Esophagus squamous epithelium (tissue), 5 donors: Measurements from ENCODE around the gene PCDHGA12. TPM values are rescaled to one million over a fixed set of nuclear protein-coding genes. Genes with fewer than 3 reads are reported as not detected.
"Not testable (repeated sequence)": the region's sequence is repeated elsewhere in the genome, so short reads cannot be mapped to it uniquely, and the experiment has no call there.

ENCODE experiments used
- DNase-seq: peaks from one replicate; lab custom pipeline; 2025; lab: John Stamatoyannopoulos, UW
- H3K27ac ChIP-seq, 4 donors: fragments of 200-600 bp; sonication (generic); one replicate each; pipeline ENCODE4 v1.5.1; 2016 to 2019; ENCODE audit warnings: mild to moderate bottlenecking in 1 of 4
- H3K27me3 ChIP-seq, 4 donors: fragments of 200-600 bp; sonication (generic); 1 replicate in 3 of 4; 2 replicates in 1 of 4; pipeline versions ENCODE4 v1.5.1 to v1.6.0; 2017 to 2021; ENCODE audit warnings: antibody characterized with exemption in 1 of 4
- H3K36me3 ChIP-seq, 3 donors: fragments of 200-600 bp; sonication (generic); one replicate each; pipeline ENCODE4 v1.5.1; 2016 to 2019
- H3K4me1 ChIP-seq, 3 donors: fragments of 200-600 bp; sonication (generic); one replicate each; pipeline ENCODE4 v1.5.1; 2017 to 2019
- H3K4me3 ChIP-seq, 4 donors: fragments of 200-600 bp; sonication (generic); 1 replicate in 3 of 4; 2 replicates in 1 of 4; pipeline ENCODE4 v1.5.1; 2016 to 2019; ENCODE audit warnings: mild to moderate bottlenecking in 2 of 4, moderate library complexity in 1 of 4
- H3K9me3 ChIP-seq, 3 donors: fragments of 200-600 bp; sonication (generic); one replicate each; pipeline ENCODE4 v1.5.1; 2016 to 2019
- CTCF ChIP-seq, 6 experiments: fragments of 450-650 bp in 4 of 6; fragments of 200-600 bp in 2 of 6; sonication (generic) in 2 of 6; IDR thresholded peaks; one replicate each; pipeline ENCODE4 v1.5.1; 2016 to 2019; ENCODE audit warnings: antibody characterized with exemption in 6 of 6, mild to moderate bottlenecking in 4 of 6, moderate library complexity in 4 of 6
- POLR2A ChIP-seq, 4 donors: fragments of 450-650 bp; IDR thresholded peaks; one replicate each; pipeline ENCODE4 v1.6.1; 2017; ENCODE audit warnings: antibody characterized with exemption in 4 of 4, mild to moderate bottlenecking in 4 of 4, moderate library complexity in 3 of 4
- WGBS, 2 donors: methylation state at CpG; one replicate each; pipeline ENCODE4 v1.1.5; 2018; 5-methylcytosine and 5-hydroxymethylcytosine counted together
- intact Hi-C: fragments of 100-400 bp; cut with DNase I; formaldehyde crosslinking; loops from one replicate; pipeline ENCODE4 v1.15.0; 2022
- total RNA-seq, 4 donors: library from RNA; depleted of rRNA; stranded (reverse); fragments of >200 nt; gene quantifications; one replicate each; pipeline ENCODE4 v1.1.0, GENCODE V29; 2016
- donor health status: DM: yes; HTN: yes; CAD: no.

The PCDHGA12 gene
- total RNA-seq, 4 donors from 2014 or later: 2.0 to 8.0 (median 2.5) TPM

GRCh38 chr5:141402553-141403243 is 27.6 kb upstream of the PCDHGA12 start, which contains the start of gene PCDHGA9:
Gene PCDHGA9 (plus strand): TSS chr5:141402778. CDS start chr5:141402953, 175 bp downstream.
- Histone ChIP-seq H3K27me3 (peaks cover 0 to 39% (median 0%) of the 10 kb centered on the region in 4 donors), H3K27ac (no peak within 1 kb of the TSS), H3K4me1 (peaks cover 0 to 3% (median 0%) of the 10 kb centered on the region in 3 donors), H3K9me3 (peaks cover 15 to 94% (median 85%) of the 10 kb centered on the region in 3 donors), H3K36me3 (no peaks in the 10 kb centered on the region), H3K4me3 (peak within 1 kb of the TSS in 3 of 4 donors; percentile 13 to 53 (median 35))
- no peak for DNase-seq
- intact Hi-C loops: no loop called here
- 16 to 35% methylated on average over 7 to 20 of the region's 27 CpGs for WGBS, 2 donors
- TF ChIP-seq POLR2A (IDR thresholded peaks at IDR 0.05) (no peak), CTCF (IDR thresholded peaks at IDR 0.05) (peak in 5 of 6 experiments; percentile 12 to 48 (median 19))

- peaks cover 15 to 97% (median 90%) of the 10 kb centered on the region in 3 donors for H3K9me3 ChIP-seq
- WGBS, 2 donors: 33 to 53% methylated on average over 13 to 18 of the region's 22 CpGs
- intact Hi-C loops: no loop called here
- TF ChIP-seq CTCF (IDR thresholded peaks at IDR 0.05): no peak
- no peak for TF ChIP-seq POLR2A (IDR thresholded peaks at IDR 0.05)
- H3K36me3 ChIP-seq: no peaks in the 10 kb centered on the region
- H3K4me1 ChIP-seq: peaks cover 0 to 3% (median 0%) of the 10 kb centered on the region in 3 donors
- peak overlapping the region in 3 of 4 donors; percentile 13 to 53 (median 35) for H3K4me3 ChIP-seq
- H3K27me3 ChIP-seq: peaks cover 0 to 46% (median 0%) of the 10 kb centered on the region in 4 donors
- no peak overlapping the region for H3K27ac ChIP-seq
- no peak for DNase-seq
Measured at GRCh38 chr5:141403387-141403786, 26.9 kb upstream of the PCDHGA12 start.

- intact Hi-C loops, DNase-seq, H3K4me1 ChIP-seq, H3K36me3 ChIP-seq, H3K27ac ChIP-seq: not testable (repeated sequence)
- peak in 5 of 6 experiments; percentile 18 to 53 (median 34) for TF ChIP-seq CTCF (IDR thresholded peaks at IDR 0.05)
- 25 to 31% methylated on average over 32 to 36 of the region's 51 CpGs for WGBS, 2 donors
- H3K4me3 ChIP-seq: peak within 1 kb of the TSS in 3 of 4 donors; percentile 28 to 55 (median 37)
- H3K9me3 ChIP-seq: peaks cover 4 to 96% (median 84%) of the 10 kb centered on the region in 3 donors
- peaks cover 0 to 43% (median 0%) of the 10 kb centered on the region in 4 donors for H3K27me3 ChIP-seq
Measured at GRCh38 chr5:141407790-141408505, 22.4 kb upstream of the PCDHGA12 start, which contains the start of gene PCDHGB6. Gene PCDHGB6 (plus strand): TSS chr5:141408021. CDS start chr5:141408203, 182 bp downstream.

GRCh38 chr5:141409598-141410306 is 20.6 kb upstream of the PCDHGA12 start:
- WGBS, 2 donors: 23 to 64% methylated on average over 5 to 11 of the region's 64 CpGs
- Histone ChIP-seq H3K36me3 (peaks cover 0 to 8% (median 0%) of the 10 kb centered on the region in 3 donors), H3K27ac (no peak overlapping the region), H3K27me3 (peaks cover 0 to 49% (median 0%) of the 10 kb centered on the region in 4 donors), H3K4me1 (peaks cover 0 to 4% (median 0%) of the 10 kb centered on the region in 3 donors), H3K9me3 (peaks cover 4 to 96% (median 84%) of the 10 kb centered on the region in 3 donors), H3K4me3 (peak overlapping the region in 1 of 4 donors; percentile 12)
- no peak for DNase-seq
- TF ChIP-seq POLR2A (IDR thresholded peaks at IDR 0.05) (no peak), CTCF (IDR thresholded peaks at IDR 0.05) (no peak)
- intact Hi-C loops: loop anchor here (10.0 kb wide), 2 partner anchors 115 to 145 kb away; no protein-coding TSS in a partner anchor
